ES-I3 (cell line): ENCODE results near the gene UPF2.

Experiments used
- H3K36me3 ChIP-seq: 2 replicates; pipeline ENCODE4 v1.6.1; 2013; ENCODE audit warnings: mild to moderate bottlenecking, low read length, control low read depth, moderate library complexity; ENCODE audit not compliant: insufficient read depth
- H3K4me1 ChIP-seq: 2 replicates; pipeline ENCODE4 v1.6.1; 2013; ENCODE audit warnings: mild to moderate bottlenecking, control low read depth, low read length; ENCODE audit not compliant: insufficient read depth
- H3K9ac ChIP-seq: 2 replicates; pipeline ENCODE4 v1.6.1; 2013; ENCODE audit warnings: low read depth, mild to moderate bottlenecking, low read length, moderate library complexity
- H3K9me3 ChIP-seq: 2 replicates; pipeline ENCODE4 v1.6.1; 2013; ENCODE audit warnings: mild to moderate bottlenecking, low read length, moderate library complexity; ENCODE audit not compliant: control insufficient read depth, insufficient read depth

Gene UPF2

GRCh38 chr10:11884706-11885423 lies 157.7 kb downstream of the UPF2 start:
- H3K9me3 ChIP-seq: no peaks in the 10 kb centered on the region
- H3K36me3 ChIP-seq: no peaks in the 10 kb centered on the region
- no peaks in the 10 kb centered on the region; the same call in 1 of the 2 replicates for H3K4me1 ChIP-seq
- H3K9ac ChIP-seq: no peak overlapping the region

- Histone ChIP-seq H3K9me3 (no peaks in the 10 kb centered on the region), H3K36me3 (no peaks in the 10 kb centered on the region), H3K4me1 (no peaks in the 10 kb centered on the region; the same call in 1 of the 2 replicates), H3K9ac (no peak overlapping the region)
Measured at GRCh38 chr10:11882646-11883375, 159.8 kb downstream of the UPF2 start.

- Histone ChIP-seq H3K4me1 (no peaks in the 10 kb centered on the region; the same call in 1 of the 2 replicates), H3K9ac (no peak overlapping the region), H3K9me3 (no peaks in the 10 kb centered on the region), H3K36me3 (no peaks in the 10 kb centered on the region)
Measured at GRCh38 chr10:11881477-11882417, 160.9 kb downstream of the UPF2 start.

- Histone ChIP-seq H3K36me3 (no peaks in the 10 kb centered on the region), H3K9ac (no peak overlapping the region), H3K9me3 (no peaks in the 10 kb centered on the region), H3K4me1 (peaks cover 3% of the 10 kb centered on the region; the same call in 1 of the 2 replicates)
Measured at GRCh38 chr10:11881030-11881476, 161.6 kb downstream of the UPF2 start.

GRCh38 chr10:11880151-11881029 lies 162.2 kb downstream of the UPF2 start:
- Histone ChIP-seq H3K9ac (no peak overlapping the region), H3K36me3 (no peaks in the 10 kb centered on the region), H3K4me1 (peaks cover 10% of the 10 kb centered on the region; the same call in 1 of the 2 replicates), H3K9me3 (no peaks in the 10 kb centered on the region)

- peaks cover 15% of the 10 kb centered on the region; the same call in 1 of the 2 replicates for H3K4me1 ChIP-seq
Measured at GRCh38 chr10:11879387-11880094, 163.1 kb downstream of the UPF2 start.

GRCh38 chr10:11878776-11879175 lies 163.8 kb downstream of the UPF2 start:
- Histone ChIP-seq H3K9ac (no peak overlapping the region), H3K9me3 (no peaks in the 10 kb centered on the region), H3K36me3 (no peaks in the 10 kb centered on the region), H3K4me1 (peaks cover 15% of the 10 kb centered on the region; the same call in 1 of the 2 replicates)

More at GRCh38 chr10:11879387-11880094, 163.1 kb downstream of the UPF2 start:
- Histone ChIP-seq H3K9ac (no peak overlapping the region), H3K36me3 (no peaks in the 10 kb centered on the region), H3K9me3 (no peaks in the 10 kb centered on the region)

- Histone ChIP-seq H3K4me1 (peaks cover 15% of the 10 kb centered on the region; the same call in 1 of the 2 replicates), H3K9ac (no peak overlapping the region), H3K9me3 (no peaks in the 10 kb centered on the region)
Measured at GRCh38 chr10:11877591-11877905, 165.1 kb downstream of the UPF2 start.

GRCh38 chr10:11876805-11877590 lies 165.6 kb downstream of the UPF2 start:
- Histone ChIP-seq H3K9me3 (no peaks in the 10 kb centered on the region), H3K4me1 (peaks cover 15% of the 10 kb centered on the region; the same call in 1 of the 2 replicates), H3K36me3 (no peaks in the 10 kb centered on the region), H3K9ac (no peak overlapping the region)

More at GRCh38 chr10:11877591-11877905, 165.1 kb downstream of the UPF2 start:
- H3K36me3 ChIP-seq: no peaks in the 10 kb centered on the region

- Histone ChIP-seq H3K9ac (no peak overlapping the region), H3K36me3 (no peaks in the 10 kb centered on the region), H3K9me3 (no peaks in the 10 kb centered on the region), H3K4me1 (peaks cover 15% of the 10 kb centered on the region; the same call in 1 of the 2 replicates)
Measured at GRCh38 chr10:11876324-11876723, 166.3 kb downstream of the UPF2 start.

GRCh38 chr10:11875494-11876281 lies 166.9 kb downstream of the UPF2 start:
- H3K4me1 ChIP-seq: peaks cover 15% of the 10 kb centered on the region; the same call in 1 of the 2 replicates
- H3K9ac ChIP-seq: no peak overlapping the region
- no peaks in the 10 kb centered on the region for H3K36me3 ChIP-seq
- H3K9me3 ChIP-seq: no peaks in the 10 kb centered on the region
